GM12875 (cell line): ENCODE data around the gene UBAP1.
"Not testable (repeated sequence)": the region's sequence is repeated elsewhere in the genome, so short reads cannot be mapped to it uniquely, and the experiment has no call there.

Experiments
- H3K4me3 ChIP-seq: one replicate; pipeline ENCODE4 v1.5.1; 2011; ENCODE audit warnings: low read depth, low read length, control low read depth
- CTCF ChIP-seq: IDR thresholded peaks from 2 replicates; pipeline ENCODE4 v1.5.1; 2011; ENCODE audit warnings: low read depth, mild to moderate bottlenecking, control low read depth, inconsistent platforms, low read length, moderate library complexity, borderline replicate concordance; ENCODE audit not compliant: insufficient read depth

UBAP1 gene

DNA sequence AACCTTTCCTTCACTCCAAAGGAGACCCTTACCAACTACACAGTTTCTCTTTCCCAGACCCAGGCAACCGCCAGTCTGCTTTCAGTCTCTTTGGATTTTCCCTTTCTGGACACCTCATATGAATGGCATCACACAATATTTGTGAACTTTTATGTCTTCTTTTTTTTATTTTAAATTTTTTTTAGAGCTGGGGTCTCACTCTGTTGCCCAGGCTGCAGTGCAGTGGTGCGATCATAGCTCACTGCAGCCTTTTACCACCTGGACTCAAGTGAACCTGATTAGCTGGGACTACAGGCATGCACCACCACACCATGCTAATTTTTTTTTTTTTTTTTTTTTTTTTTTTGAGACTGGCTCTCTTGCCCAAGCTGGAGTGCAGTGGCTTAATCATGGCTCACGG, 37.5 kb downstream of the UBAP1 start:
- H3K4me3 ChIP-seq, result no peak overlapping the region
- TF ChIP-seq CTCF, result no peak

DNA sequence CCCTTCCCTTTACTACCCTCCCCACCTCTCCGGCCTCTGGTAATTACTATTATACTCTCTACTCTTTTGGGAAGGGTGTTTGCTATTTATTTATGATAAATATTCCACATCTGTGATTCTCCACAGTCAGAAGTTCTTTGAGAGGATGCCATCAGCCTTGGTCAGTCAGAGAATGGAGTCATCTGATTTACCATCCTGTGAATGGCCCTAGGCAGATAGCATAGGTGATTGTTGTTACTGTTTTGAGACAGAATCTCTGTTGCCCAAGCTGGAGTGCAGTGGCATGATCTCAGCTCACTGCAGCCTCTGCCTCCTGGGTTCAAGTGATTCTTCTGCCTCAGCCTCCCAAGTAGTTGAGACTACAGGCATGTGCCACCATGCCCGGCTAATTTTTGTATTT, 38.2 kb downstream of the UBAP1 start:
- not testable (repeated sequence) for H3K4me3 ChIP-seq

DNA sequence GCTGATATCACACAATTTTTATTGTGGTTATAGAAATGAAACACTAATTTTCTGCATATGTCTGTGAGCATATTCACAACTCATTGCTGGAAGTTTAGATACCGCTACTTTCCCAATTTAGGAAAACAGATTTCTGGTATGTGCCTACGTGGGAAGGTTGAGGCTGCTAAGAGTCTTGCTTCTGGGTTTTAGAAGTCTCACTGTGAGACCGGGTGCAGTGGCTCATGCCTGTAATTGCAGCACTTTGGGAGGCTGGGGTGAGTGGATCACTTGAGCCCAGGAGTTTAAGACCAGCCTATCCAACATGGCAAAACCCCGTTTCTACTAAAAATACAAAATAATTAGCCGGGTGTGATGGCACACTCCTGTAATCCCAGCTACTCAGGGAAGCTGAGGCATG, 39.6 kb downstream of the UBAP1 start:
- no peak for TF ChIP-seq CTCF
- no peak overlapping the region for H3K4me3 ChIP-seq

- H3K4me3 ChIP-seq, result no peak overlapping the region
- no peak for TF ChIP-seq CTCF
Measured at GRCh38 chr9:34219421-34219820, 40.6 kb downstream of the UBAP1 start.

GRCh38 chr9:34220218-34220617, 41.4 kb downstream of the UBAP1 start:
- TF ChIP-seq CTCF, result no peak
- H3K4me3 ChIP-seq, result no peak overlapping the region

DNA sequence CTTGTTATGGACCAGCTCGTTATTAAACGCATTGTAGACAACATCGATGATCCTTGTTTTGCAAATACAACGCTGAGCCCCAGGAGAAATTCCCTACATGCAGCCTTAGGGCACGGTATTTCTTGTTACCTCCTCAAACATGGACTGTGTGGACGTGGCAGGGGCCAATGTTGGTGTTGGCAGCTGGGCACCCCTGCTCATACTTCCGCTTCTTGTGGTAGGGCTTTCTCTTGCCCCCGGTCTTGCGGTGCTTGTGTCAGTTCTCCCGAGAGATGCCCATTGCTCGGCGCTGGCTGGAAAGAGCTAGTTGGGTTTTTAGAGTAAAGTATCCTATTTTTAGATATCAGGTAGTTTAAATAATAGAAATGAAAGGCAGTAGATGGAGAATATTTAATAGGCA, 45.5 kb downstream of the UBAP1 start:
- TF ChIP-seq CTCF, result no peak
- H3K4me3 ChIP-seq, result no peak overlapping the region

- H3K4me3 ChIP-seq, result not testable (repeated sequence)
Measured at GRCh38 chr9:34226144-34226760, 47.4 kb downstream of the UBAP1 start.

DNA sequence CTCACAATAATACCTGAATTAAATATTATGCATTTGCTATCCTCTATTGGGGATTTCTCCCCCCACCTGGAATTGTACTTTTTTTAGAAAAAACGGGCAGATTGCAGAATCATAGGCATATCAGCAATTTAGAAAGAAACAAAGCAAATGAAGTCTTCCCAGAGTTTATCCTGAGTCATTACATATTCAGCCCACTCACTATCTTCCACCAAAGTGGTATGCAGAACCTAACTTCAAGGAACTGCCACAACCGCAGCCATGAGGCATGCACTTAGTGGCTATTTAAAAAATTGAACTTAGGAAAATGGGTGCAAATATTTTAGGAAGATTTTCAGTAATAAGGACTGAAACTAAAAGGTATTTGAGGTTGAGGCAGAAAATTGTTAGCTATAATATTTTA, 48.6 kb downstream of the UBAP1 start:
- no peak overlapping the region for H3K4me3 ChIP-seq
- TF ChIP-seq CTCF, result no peak

- no peak for TF ChIP-seq CTCF
Measured at GRCh38 chr9:34230556-34230955, 51.7 kb downstream of the UBAP1 start.

More at GRCh38 chr9:34230556-34230955, 51.7 kb downstream of the UBAP1 start:
- no peak overlapping the region for H3K4me3 ChIP-seq
